ENCODE measurements around the gene PRM1. TPM values are rescaled to one million over a fixed set of nuclear protein-coding genes. Genes with fewer than 3 reads are reported as not detected.

Gene PRM1
- total and polyA plus RNA-seq, 2 of the 13 experiments (the other 11 are each of a cell fraction or from before 2014, with no cell fraction given) = not detected

- TF ChIP-seq HIVEP1 (CRISPR knock-in tag; IDR thresholded peaks at IDR 0.05) (no peak), MED1 (CRISPR knock-in tag; IDR thresholded peaks at IDR 0.05) (peak; percentile 95), ZNF776 (CRISPR knock-in tag; IDR thresholded peaks at IDR 0.05) (no peak), PAXIP1 (CRISPR knock-in tag; conservative IDR thresholded peaks at IDR 0.05) (peak; percentile 87), PAX8 (CRISPR knock-in tag; IDR thresholded peaks at IDR 0.05; ENCODE audit: borderline replicate concordance) (no peak), CREB1 (IDR thresholded peaks at IDR 0.05) (0 out of 2 replicates have a peak, but pooled peaks have one; percentile 22), CREB1 (CRISPR knock-in tag; IDR thresholded peaks at IDR 0.05) (no peak), SSRP1 (CRISPR knock-in tag; IDR thresholded peaks at IDR 0.05) (peak; percentile 91; the same call in 1 of the 2 replicates), GABPA (IDR thresholded peaks at IDR 0.05; ENCODE audit: low read depth, low read length) (no peak), GABPA (CRISPR knock-in tag; IDR thresholded peaks at IDR 0.05; ENCODE audit: low read depth) (no peak), PRMT3 (CRISPR knock-in tag; IDR thresholded peaks at IDR 0.05; ENCODE audit: borderline replicate concordance, low read depth) (no peak), YEATS2 (CRISPR knock-in tag; IDR thresholded peaks at IDR 0.05; ENCODE audit: borderline replicate concordance) (peak; percentile 82; the same call in 1 of the 2 replicates), ZNF17 (CRISPR knock-in tag; IDR thresholded peaks at IDR 0.05) (no peak), ZSCAN12 (CRISPR knock-in tag; IDR thresholded peaks at IDR 0.05) (0 out of 2 replicates have a peak, but pooled peaks have one; percentile 68), RAD21 (CRISPR knock-in tag; IDR thresholded peaks at IDR 0.05) (peak; percentile 29; the same call in 1 of the 2 replicates), ZSCAN22 (CRISPR knock-in tag; IDR thresholded peaks at IDR 0.05) (no peak; the same call in 1 of the 2 replicates), MATR3 (CRISPR knock-in tag; IDR thresholded peaks at IDR 0.05) (no peak), MTA1 (CRISPR knock-in tag; IDR thresholded peaks at IDR 0.05; ENCODE audit: borderline replicate concordance) (no peak), GRHL1 (CRISPR knock-in tag; conservative IDR thresholded peaks at IDR 0.05) (no peak), SMAD1 (CRISPR knock-in tag; IDR thresholded peaks at IDR 0.05; ENCODE audit: borderline replicate concordance, low read depth) (no peak), SNAPC5 (CRISPR knock-in tag; IDR thresholded peaks at IDR 0.05; ENCODE audit: borderline replicate concordance) (peak; percentile 65; the same call in 1 of the 2 replicates), ZNF574 (CRISPR knock-in tag; IDR thresholded peaks at IDR 0.05) (peak; percentile 52; the same call in 1 of the 2 replicates), ZNF841 (CRISPR knock-in tag; IDR thresholded peaks at IDR 0.05; ENCODE audit: borderline replicate concordance) (no peak)
These were observed 26.0 kb upstream of the PRM1 start (continued) for GRCh38 chr16:11306997-11307638.
